K562 (cell line): ENCODE results near the gene CCN5. TPM values are rescaled to one million over a fixed set of nuclear protein-coding genes. Genes with fewer than 3 reads are reported as not detected.

Experiments used
- BCL6 ChIP-seq: fragments of 250-450 bp; sonication (Bioruptor Pico); IDR thresholded peaks from 2 replicates; pipeline ENCODE4 v1.4.0; 2020
- CTBP1 ChIP-seq: fragments of 450-650 bp; IDR thresholded peaks from 2 replicates; pipeline ENCODE4 v1.6.1; 2016; ENCODE audit warnings: borderline replicate concordance
- HOXB6 ChIP-seq: fragments of 250-450 bp; sonication (Bioruptor Pico); IDR thresholded peaks from 2 replicates; pipeline ENCODE4 v1.5.1; 2022; ENCODE audit warnings: mild to moderate bottlenecking, borderline replicate concordance
- HSF4 ChIP-seq: fragments of 250-450 bp; sonication (Bioruptor Pico); IDR thresholded peaks from 2 replicates; pipeline ENCODE4 v2.1.2; 2022; ENCODE audit warnings: mild to moderate bottlenecking, moderate library complexity, borderline replicate concordance
- KLF16 ChIP-seq: IDR thresholded peaks from 2 replicates; pipeline ENCODE4 v1.6.1; 2016; ENCODE audit warnings: antibody characterized with exemption
- MAFG ChIP-seq: fragments of 450-650 bp; conservative IDR thresholded peaks from 2 replicates; pipeline ENCODE4 v1.6.1; 2016; ENCODE audit warnings: missing genetic modification characterization, missing compliant biosample characterization
- MBD1 ChIP-seq: fragments of 250-450 bp; sonication (Bioruptor Pico); IDR thresholded peaks from 2 replicates; pipeline ENCODE4 v1.8.0; 2022; ENCODE audit warnings: inconsistent platforms
- RBM14 ChIP-seq: fragments of 200-400 bp; formaldehyde crosslinking; IDR thresholded peaks from 2 replicates; pipeline ENCODE4 v1.6.1; 2018; ENCODE audit warnings: low read depth, mild to moderate bottlenecking, low read length, moderate library complexity, borderline replicate concordance; ENCODE audit not compliant: insufficient read depth
- TRIM24 ChIP-seq, 2 experiments: fragments of 450-650 bp; IDR thresholded peaks; 2 replicates each; pipeline ENCODE4 v1.6.1; 2016
- polyA plus RNA-seq, 8 experiments: library from polyadenylated mRNA; depleted of rRNA in 4 of 8; stranded (reverse) in 5 of 8; unstranded in 3 of 8; fragments of >200 nt; fragmentation: Nextera tagmentation in 2 of 8; fragmentation: Illumina TruSeq in 1 of 8; extraction: Ambion mirVana in 2 of 8; extraction: Trizol in 1 of 8; gene quantifications; 2 replicates each; pipeline versions ENCODE4 v1.2.1 to v1.2.3, GENCODE V29; 2011 to 2014; ENCODE audit warnings: inconsistent platforms in 1 of 8, missing spikeins in 1 of 8
- total RNA-seq, 7 experiments: library from RNA; depleted of rRNA in 6 of 7; stranded (reverse); fragments of >200 nt in 6 of 7; fragmentation: Illumina TruSeq in 2 of 7; extraction: Trizol in 2 of 7; gene quantifications; 2 replicates each; pipeline versions ENCODE4 v1.2.1 to v1.2.3, GENCODE V29; 2011 to 2021; ENCODE audit warnings: low replicate concordance in 1 of 7
- TF ChIP-seq, protein P1 (sequence below): fragments of 450-650 bp; IDR thresholded peaks from 2 replicates; pipeline ENCODE4 v1.6.1; 2016; ENCODE audit warnings: mild to moderate bottlenecking, moderate library complexity
- TF ChIP-seq, protein P2 (sequence below): fragments of 450-650 bp; IDR thresholded peaks from 2 replicates; pipeline ENCODE4 v1.6.1; 2016
- TF ChIP-seq, protein P3 (sequence below): fragments of 450-650 bp; formaldehyde crosslinking; IDR thresholded peaks from 2 replicates; pipeline ENCODE4 v1.4.0; 2022; ENCODE audit warnings: mild to moderate bottlenecking, moderate library complexity

The CCN5 gene
- total and polyA plus RNA-seq, 9 of the 15 experiments (the other 6 are each of a cell fraction or from before 2014, with no cell fraction given): not detected

- TF ChIP-seq, protein P1, sequence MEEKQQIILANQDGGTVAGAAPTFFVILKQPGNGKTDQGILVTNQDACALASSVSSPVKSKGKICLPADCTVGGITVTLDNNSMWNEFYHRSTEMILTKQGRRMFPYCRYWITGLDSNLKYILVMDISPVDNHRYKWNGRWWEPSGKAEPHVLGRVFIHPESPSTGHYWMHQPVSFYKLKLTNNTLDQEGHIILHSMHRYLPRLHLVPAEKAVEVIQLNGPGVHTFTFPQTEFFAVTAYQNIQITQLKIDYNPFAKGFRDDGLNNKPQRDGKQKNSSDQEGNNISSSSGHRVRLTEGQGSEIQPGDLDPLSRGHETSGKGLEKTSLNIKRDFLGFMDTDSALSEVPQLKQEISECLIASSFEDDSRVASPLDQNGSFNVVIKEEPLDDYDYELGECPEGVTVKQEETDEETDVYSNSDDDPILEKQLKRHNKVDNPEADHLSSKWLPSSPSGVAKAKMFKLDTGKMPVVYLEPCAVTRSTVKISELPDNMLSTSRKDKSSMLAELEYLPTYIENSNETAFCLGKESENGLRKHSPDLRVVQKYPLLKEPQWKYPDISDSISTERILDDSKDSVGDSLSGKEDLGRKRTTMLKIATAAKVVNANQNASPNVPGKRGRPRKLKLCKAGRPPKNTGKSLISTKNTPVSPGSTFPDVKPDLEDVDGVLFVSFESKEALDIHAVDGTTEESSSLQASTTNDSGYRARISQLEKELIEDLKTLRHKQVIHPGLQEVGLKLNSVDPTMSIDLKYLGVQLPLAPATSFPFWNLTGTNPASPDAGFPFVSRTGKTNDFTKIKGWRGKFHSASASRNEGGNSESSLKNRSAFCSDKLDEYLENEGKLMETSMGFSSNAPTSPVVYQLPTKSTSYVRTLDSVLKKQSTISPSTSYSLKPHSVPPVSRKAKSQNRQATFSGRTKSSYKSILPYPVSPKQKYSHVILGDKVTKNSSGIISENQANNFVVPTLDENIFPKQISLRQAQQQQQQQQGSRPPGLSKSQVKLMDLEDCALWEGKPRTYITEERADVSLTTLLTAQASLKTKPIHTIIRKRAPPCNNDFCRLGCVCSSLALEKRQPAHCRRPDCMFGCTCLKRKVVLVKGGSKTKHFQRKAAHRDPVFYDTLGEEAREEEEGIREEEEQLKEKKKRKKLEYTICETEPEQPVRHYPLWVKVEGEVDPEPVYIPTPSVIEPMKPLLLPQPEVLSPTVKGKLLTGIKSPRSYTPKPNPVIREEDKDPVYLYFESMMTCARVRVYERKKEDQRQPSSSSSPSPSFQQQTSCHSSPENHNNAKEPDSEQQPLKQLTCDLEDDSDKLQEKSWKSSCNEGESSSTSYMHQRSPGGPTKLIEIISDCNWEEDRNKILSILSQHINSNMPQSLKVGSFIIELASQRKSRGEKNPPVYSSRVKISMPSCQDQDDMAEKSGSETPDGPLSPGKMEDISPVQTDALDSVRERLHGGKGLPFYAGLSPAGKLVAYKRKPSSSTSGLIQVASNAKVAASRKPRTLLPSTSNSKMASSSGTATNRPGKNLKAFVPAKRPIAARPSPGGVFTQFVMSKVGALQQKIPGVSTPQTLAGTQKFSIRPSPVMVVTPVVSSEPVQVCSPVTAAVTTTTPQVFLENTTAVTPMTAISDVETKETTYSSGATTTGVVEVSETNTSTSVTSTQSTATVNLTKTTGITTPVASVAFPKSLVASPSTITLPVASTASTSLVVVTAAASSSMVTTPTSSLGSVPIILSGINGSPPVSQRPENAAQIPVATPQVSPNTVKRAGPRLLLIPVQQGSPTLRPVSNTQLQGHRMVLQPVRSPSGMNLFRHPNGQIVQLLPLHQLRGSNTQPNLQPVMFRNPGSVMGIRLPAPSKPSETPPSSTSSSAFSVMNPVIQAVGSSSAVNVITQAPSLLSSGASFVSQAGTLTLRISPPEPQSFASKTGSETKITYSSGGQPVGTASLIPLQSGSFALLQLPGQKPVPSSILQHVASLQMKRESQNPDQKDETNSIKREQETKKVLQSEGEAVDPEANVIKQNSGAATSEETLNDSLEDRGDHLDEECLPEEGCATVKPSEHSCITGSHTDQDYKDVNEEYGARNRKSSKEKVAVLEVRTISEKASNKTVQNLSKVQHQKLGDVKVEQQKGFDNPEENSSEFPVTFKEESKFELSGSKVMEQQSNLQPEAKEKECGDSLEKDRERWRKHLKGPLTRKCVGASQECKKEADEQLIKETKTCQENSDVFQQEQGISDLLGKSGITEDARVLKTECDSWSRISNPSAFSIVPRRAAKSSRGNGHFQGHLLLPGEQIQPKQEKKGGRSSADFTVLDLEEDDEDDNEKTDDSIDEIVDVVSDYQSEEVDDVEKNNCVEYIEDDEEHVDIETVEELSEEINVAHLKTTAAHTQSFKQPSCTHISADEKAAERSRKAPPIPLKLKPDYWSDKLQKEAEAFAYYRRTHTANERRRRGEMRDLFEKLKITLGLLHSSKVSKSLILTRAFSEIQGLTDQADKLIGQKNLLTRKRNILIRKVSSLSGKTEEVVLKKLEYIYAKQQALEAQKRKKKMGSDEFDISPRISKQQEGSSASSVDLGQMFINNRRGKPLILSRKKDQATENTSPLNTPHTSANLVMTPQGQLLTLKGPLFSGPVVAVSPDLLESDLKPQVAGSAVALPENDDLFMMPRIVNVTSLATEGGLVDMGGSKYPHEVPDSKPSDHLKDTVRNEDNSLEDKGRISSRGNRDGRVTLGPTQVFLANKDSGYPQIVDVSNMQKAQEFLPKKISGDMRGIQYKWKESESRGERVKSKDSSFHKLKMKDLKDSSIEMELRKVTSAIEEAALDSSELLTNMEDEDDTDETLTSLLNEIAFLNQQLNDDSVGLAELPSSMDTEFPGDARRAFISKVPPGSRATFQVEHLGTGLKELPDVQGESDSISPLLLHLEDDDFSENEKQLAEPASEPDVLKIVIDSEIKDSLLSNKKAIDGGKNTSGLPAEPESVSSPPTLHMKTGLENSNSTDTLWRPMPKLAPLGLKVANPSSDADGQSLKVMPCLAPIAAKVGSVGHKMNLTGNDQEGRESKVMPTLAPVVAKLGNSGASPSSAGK: 0 out of 2 replicates have a peak, but pooled peaks have one; percentile 24
- no peak for TF ChIP-seq MBD1 (CRISPR knock-in tag)
- TF ChIP-seq CTBP1: no peak
- TF ChIP-seq, protein P2, sequence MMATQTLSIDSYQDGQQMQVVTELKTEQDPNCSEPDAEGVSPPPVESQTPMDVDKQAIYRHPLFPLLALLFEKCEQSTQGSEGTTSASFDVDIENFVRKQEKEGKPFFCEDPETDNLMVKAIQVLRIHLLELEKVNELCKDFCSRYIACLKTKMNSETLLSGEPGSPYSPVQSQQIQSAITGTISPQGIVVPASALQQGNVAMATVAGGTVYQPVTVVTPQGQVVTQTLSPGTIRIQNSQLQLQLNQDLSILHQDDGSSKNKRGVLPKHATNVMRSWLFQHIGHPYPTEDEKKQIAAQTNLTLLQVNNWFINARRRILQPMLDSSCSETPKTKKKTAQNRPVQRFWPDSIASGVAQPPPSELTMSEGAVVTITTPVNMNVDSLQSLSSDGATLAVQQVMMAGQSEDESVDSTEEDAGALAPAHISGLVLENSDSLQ: no peak
- TF ChIP-seq KLF16: no peak
- peak; percentile 14 to 21; a peak in 1 of 4 replicates for TF ChIP-seq TRIM24 (IDR thresholded peaks at IDR 0.05)
- TF ChIP-seq RBM14: no peak
- TF ChIP-seq BCL6: no peak
- no peak for TF ChIP-seq MAFG (tag)
- no peak for TF ChIP-seq HOXB6
- TF ChIP-seq, protein P3, sequence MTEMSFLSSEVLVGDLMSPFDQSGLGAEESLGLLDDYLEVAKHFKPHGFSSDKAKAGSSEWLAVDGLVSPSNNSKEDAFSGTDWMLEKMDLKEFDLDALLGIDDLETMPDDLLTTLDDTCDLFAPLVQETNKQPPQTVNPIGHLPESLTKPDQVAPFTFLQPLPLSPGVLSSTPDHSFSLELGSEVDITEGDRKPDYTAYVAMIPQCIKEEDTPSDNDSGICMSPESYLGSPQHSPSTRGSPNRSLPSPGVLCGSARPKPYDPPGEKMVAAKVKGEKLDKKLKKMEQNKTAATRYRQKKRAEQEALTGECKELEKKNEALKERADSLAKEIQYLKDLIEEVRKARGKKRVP (CRISPR knock-in tag): no peak
- TF ChIP-seq HSF4 (CRISPR knock-in tag): no peak
These were observed 21.2 kb downstream of the CCN5 start (continued) for GRCh38 chr20:44736170-44737021.
